GM06990 (cell line): ENCODE data around the gene AUTS2.

Source experiments
- DNase-seq: peaks from one replicate; pipeline ENCODE4 v3.0.0-alpha.2; 2011; ENCODE audit not compliant: insufficient read length; ENCODE audit errors: extremely low read depth
- H3K27me3 ChIP-seq: replicated peaks from 2 replicates; pipeline ENCODE4 v1.6.0; 2011; ENCODE audit warnings: low read length; ENCODE audit not compliant: control insufficient read depth, insufficient read depth
- H3K36me3 ChIP-seq: 2 replicates; pipeline ENCODE4 v1.5.1; 2011; ENCODE audit warnings: low read length; ENCODE audit not compliant: control insufficient read depth, insufficient read depth
- H3K4me3 ChIP-seq: replicated peaks from 2 replicates; pipeline ENCODE4 v1.5.1; 2011; ENCODE audit warnings: low read depth, mild to moderate bottlenecking, control low read depth, low read length
- TF ChIP-seq, protein P1 (sequence below): IDR thresholded peaks from 2 replicates; pipeline ENCODE4 v1.5.1; 2011; ENCODE audit warnings: low read length, control low read depth, mild to moderate bottlenecking, inconsistent platforms; ENCODE audit not compliant: insufficient read depth, poor library complexity, severe bottlenecking

AUTS2 gene

DNA sequence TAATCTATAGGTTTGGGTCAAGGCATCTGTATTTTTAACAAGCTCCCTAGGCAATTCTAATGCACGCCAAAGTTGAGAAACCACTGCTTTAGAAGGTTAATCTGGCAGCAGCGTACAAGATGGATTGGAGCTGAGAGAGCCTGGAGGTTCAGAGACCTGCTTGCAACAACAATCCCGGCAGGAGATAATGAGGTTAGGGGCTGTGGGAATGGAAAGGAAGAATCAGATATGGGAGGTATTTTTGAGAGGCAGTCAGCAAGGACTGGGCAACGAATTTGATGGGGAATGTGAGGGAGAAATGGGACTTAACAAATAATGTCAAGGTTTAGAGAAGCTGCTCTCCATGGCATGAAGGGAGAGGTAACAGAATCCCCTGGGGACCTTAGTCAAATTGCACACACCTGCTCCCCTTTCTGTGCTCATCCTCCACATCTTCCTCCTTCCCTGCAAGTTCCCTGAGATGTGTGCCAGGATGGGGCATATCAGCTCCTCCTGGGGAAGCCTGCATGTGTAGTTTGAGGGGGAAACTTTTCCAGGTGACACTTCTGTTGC is 802.6 kb downstream of the AUTS2 start:
- DNase-seq = no peak
- Histone ChIP-seq H3K36me3 (no peaks in the 10 kb centered on the region), H3K4me3 (no peak overlapping the region), H3K27me3 (no peaks in the 10 kb centered on the region)
- TF ChIP-seq, protein P1, sequence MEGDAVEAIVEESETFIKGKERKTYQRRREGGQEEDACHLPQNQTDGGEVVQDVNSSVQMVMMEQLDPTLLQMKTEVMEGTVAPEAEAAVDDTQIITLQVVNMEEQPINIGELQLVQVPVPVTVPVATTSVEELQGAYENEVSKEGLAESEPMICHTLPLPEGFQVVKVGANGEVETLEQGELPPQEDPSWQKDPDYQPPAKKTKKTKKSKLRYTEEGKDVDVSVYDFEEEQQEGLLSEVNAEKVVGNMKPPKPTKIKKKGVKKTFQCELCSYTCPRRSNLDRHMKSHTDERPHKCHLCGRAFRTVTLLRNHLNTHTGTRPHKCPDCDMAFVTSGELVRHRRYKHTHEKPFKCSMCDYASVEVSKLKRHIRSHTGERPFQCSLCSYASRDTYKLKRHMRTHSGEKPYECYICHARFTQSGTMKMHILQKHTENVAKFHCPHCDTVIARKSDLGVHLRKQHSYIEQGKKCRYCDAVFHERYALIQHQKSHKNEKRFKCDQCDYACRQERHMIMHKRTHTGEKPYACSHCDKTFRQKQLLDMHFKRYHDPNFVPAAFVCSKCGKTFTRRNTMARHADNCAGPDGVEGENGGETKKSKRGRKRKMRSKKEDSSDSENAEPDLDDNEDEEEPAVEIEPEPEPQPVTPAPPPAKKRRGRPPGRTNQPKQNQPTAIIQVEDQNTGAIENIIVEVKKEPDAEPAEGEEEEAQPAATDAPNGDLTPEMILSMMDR = no peak

- Histone ChIP-seq H3K27me3 (no peaks in the 10 kb centered on the region), H3K36me3 (no peaks in the 10 kb centered on the region), H3K4me3 (no peak overlapping the region)
- DNase-seq = no peak
- TF ChIP-seq, protein P1 = no peak
Measured at GRCh38 chr7:70402069-70402468, 803.8 kb downstream of the AUTS2 start.

DNA sequence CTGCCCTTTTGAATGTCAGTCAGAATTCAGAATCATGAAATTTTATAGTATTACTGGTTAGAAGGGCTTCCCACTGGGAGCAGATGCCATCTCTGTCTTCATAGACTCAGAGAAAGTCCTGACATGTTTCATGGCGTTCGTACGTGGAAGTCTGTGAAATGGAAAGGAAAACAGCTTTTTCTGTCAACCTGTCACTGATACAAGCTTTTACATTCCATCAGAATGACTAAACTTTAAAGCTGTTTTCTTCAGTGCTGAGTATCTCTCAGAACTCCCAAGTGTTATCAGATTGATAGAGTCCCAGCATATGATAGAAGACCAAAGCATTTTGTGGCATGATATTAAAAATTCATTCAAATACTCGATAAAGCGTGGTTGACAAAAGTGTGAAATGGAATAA is 807.0 kb downstream of the AUTS2 start:
- no peaks in the 10 kb centered on the region for H3K27me3 ChIP-seq
- no peak overlapping the region for H3K4me3 ChIP-seq
- no peak for DNase-seq
- H3K36me3 ChIP-seq = no peaks in the 10 kb centered on the region
- TF ChIP-seq, protein P1 = no peak

DNA sequence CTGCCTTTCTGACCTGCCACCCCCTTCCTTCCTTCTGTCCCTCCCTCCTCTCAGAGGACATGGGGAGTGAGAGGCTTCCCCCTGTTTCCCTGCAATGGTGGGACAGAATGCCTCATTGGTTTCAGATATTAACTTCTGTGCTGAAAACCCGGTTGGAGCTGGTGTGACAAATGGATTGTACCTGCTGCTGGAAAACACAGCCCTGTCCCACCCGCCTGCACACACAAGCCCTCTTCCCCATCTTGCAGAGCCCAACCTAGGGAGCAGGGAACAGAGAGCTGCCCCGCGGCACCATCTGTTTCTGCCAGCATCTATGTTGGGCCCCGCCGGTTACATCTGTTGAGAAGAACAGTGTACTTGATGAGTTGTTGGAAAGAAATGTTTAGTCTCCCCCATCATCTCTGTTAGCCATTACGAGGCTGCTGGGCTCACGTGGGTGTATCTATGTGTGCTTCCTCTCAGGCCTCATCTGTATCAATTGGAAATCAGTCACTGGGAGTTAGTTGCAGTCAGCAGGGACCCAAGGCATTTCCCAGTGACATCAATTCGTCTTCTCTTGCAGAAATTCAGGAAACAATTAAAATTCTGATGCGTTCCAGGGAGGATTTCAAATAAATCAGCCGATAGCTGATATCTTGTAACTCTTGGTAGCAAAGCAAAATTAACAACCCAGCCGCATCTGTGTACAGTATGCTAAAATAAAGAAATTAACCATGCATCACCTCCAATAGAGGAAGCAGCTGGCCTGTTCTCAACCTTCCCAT is 808.1 kb downstream of the AUTS2 start:
- Histone ChIP-seq H3K36me3 (no peaks in the 10 kb centered on the region), H3K27me3 (no peaks in the 10 kb centered on the region), H3K4me3 (no peak overlapping the region)
- no peak for DNase-seq
- TF ChIP-seq, protein P1 = no peak

- DNase-seq = no peak
- Histone ChIP-seq H3K4me3 (no peak overlapping the region), H3K36me3 (no peaks in the 10 kb centered on the region), H3K27me3 (no peaks in the 10 kb centered on the region)
- TF ChIP-seq, protein P1 = no peak
Measured at GRCh38 chr7:70406950-70407209, 808.6 kb downstream of the AUTS2 start.
